ENCODE measurements around the gene C12orf75.
"Not testable (repeated sequence)": the region's sequence is repeated elsewhere in the genome, so short reads cannot be mapped to it uniquely, and the experiment has no call there.

The C12orf75 gene

DNA sequence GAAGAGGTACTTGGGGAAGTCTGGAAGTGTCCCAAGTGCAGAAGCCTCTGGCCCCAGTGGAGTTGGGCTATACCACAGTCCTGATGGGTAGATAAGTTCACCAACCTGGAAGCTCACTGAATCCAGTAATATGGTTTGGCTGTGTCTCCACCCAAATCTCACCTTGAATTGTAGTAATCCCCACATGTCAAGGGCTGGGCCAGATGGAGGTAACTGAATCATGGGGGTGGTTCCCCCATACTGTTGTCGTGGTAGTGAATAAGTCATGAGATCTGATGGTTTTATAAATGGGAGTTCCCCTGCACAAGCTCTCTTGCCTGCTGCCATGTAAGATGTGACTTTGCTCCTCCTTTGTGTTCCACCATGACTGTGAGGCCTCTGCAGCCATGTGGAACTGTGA is 11.1 kb downstream of the C12orf75 start:
- not testable (repeated sequence) for H3K9me3 ChIP-seq (ENCODE audit: low read length); H3K27me3 ChIP-seq (ENCODE audit: control insufficient read depth in 1 of 2, insufficient read depth in 2 of 2, low read length in 2 of 2); H3K4me1 ChIP-seq (ENCODE audit: insufficient read depth, low read length); H3K27ac ChIP-seq (ENCODE audit: low read depth, low read length); H3K36me3 ChIP-seq (ENCODE audit: insufficient read depth, low read length); H3K4me3 ChIP-seq (ENCODE audit: low read depth in 1 of 2, low read length in 2 of 2); H3K9ac ChIP-seq (ENCODE audit: low read length)

DNA sequence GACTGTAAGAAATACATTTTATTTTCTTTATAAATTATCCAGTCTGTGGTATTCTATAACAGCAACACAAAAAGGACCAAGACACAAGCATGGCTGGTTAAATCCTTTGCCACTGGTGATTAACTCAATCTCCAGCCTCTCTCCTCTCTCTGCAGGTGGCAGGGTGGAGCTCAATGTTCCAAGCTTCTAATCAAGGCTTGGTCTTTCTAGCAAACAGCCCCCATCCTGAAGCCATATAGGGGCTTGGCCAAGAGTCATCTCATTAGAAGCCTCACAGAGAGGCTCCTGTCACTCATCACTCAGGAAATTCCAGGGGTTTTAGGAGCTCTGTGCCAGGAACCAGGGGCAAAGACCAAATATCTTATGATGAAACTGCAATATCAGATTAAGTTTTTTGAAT is 12.0 kb downstream of the C12orf75 start:
- H3K27me3 ChIP-seq (ENCODE audit: control insufficient read depth in 1 of 2, insufficient read depth in 2 of 2, low read length in 2 of 2), result no peaks in the 10 kb centered on the region
- H3K9me3 ChIP-seq (ENCODE audit: low read length), result peaks cover 5% of the 10 kb centered on the region
- no peaks in the 10 kb centered on the region for H3K36me3 ChIP-seq (ENCODE audit: insufficient read depth, low read length)
- H3K9ac ChIP-seq (ENCODE audit: low read length), result no peak overlapping the region
- no peak overlapping the region for H3K27ac ChIP-seq (ENCODE audit: low read depth, low read length)
- H3K4me3 ChIP-seq (ENCODE audit: low read depth in 1 of 2, low read length in 2 of 2), result no peak overlapping the region
- H3K4me1 ChIP-seq (ENCODE audit: insufficient read depth, low read length), result no peaks in the 10 kb centered on the region

DNA sequence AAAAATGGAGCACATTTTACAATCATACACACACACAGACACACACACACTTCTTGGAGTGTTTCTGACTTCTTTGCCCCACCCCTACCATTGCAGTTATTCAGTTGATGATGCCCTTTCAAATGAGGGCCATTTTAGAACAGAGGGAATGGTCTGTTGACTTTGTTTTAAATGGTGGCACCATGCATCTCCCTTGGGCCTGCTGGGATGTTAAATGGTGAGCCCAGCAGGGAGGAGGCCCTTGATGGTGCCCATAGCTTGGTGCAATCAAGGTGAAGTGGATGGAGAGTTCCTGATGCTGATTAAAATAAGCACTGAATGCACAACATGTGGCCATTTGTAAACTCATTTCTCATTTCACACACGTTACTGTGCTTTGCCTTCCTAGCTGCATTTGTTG is 13.3 kb downstream of the C12orf75 start:
- H3K27me3 ChIP-seq (ENCODE audit: control insufficient read depth in 1 of 2, insufficient read depth in 2 of 2, low read length in 2 of 2), result no peaks in the 10 kb centered on the region
- no peak overlapping the region for H3K4me3 ChIP-seq (ENCODE audit: low read depth in 1 of 2, low read length in 2 of 2)
- no peak overlapping the region for H3K9ac ChIP-seq (ENCODE audit: low read length)
- H3K27ac ChIP-seq (ENCODE audit: low read depth, low read length), result no peak overlapping the region
- peaks cover 5% of the 10 kb centered on the region for H3K9me3 ChIP-seq (ENCODE audit: low read length)
- no peaks in the 10 kb centered on the region for H3K4me1 ChIP-seq (ENCODE audit: insufficient read depth, low read length)
- H3K36me3 ChIP-seq (ENCODE audit: insufficient read depth, low read length), result no peaks in the 10 kb centered on the region

DNA sequence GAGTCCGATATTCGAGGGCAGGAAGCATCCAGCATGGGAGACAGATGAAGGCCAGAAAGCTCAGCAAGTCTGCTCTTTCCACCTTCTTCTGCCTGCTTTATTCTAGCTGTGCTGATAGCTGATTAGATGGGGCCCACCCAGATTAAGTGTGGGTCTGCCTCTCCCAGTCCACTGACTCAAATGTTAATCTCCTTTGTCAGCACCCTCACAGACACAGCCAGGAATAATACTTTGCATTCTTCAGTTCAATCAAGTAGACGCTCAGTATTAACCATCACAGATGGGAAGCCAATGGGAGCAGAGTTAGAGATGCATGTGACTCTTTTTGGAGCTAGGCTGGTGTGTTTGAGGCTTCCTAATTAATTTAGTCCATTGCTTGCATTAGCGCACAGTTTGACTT is 17.0 kb downstream of the C12orf75 start:
- Histone ChIP-seq H3K36me3 (ENCODE audit: insufficient read depth, low read length) (no peaks in the 10 kb centered on the region), H3K4me3 (ENCODE audit: low read depth in 1 of 2, low read length in 2 of 2) (no peak overlapping the region), H3K27ac (ENCODE audit: low read depth, low read length) (no peak overlapping the region), H3K27me3 (ENCODE audit: control insufficient read depth in 1 of 2, insufficient read depth in 2 of 2, low read length in 2 of 2) (no peaks in the 10 kb centered on the region), H3K9ac (ENCODE audit: low read length) (no peak overlapping the region), H3K9me3 (ENCODE audit: low read length) (no peaks in the 10 kb centered on the region), H3K4me1 (ENCODE audit: insufficient read depth, low read length) (no peaks in the 10 kb centered on the region)

DNA sequence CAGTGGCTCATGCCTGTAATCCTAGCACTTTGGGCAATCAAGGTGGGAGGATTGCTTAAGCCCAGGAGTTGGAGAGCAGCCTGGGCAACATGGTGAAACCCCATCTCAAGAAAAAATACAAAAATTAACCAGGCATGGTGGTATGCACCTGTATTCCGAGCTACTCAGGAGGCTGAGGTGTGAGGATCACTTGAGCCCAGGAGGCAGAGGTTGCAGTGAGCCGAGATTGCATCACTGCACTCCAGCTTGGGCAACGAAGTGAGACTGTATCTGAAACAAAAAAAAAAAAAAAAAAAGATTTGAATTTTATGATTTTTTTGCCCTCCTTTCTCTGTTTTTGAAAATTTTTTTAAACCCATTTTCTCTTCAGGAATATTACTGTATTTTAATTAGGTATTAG is 17.7 kb downstream of the C12orf75 start:
- Histone ChIP-seq H3K4me3 (ENCODE audit: low read depth in 1 of 2, low read length in 2 of 2) (no peak overlapping the region), H3K36me3 (ENCODE audit: insufficient read depth, low read length) (no peaks in the 10 kb centered on the region), H3K27me3 (ENCODE audit: control insufficient read depth in 1 of 2, insufficient read depth in 2 of 2, low read length in 2 of 2) (no peaks in the 10 kb centered on the region), H3K4me1 (ENCODE audit: insufficient read depth, low read length) (no peaks in the 10 kb centered on the region), H3K9me3 (ENCODE audit: low read length) (no peaks in the 10 kb centered on the region), H3K27ac (ENCODE audit: low read depth, low read length) (no peak overlapping the region), H3K9ac (ENCODE audit: low read length) (no peak overlapping the region)

DNA sequence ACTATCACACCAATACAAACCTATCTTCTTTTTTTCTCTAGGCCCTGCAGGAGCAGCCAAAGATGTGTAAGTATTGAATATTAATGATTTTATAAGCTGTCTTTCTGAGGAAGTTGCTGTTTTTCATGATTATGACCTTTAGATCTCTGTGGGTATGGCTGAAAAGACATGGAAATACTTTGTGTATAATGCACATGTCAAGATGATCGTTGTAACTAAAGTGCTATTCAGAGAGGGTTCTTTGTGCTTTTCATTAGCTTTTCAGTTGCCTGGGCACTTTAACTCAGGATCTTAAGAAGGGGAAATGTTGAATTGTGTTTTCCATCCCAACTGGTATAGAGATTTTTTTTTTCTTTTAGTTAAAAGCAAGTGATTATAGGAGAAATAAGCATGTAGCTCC is 18.1 kb downstream of the C12orf75 start:
- Histone ChIP-seq H3K4me3 (ENCODE audit: low read depth in 1 of 2, low read length in 2 of 2) (no peak overlapping the region), H3K27ac (ENCODE audit: low read depth, low read length) (no peak overlapping the region), H3K4me1 (ENCODE audit: insufficient read depth, low read length) (no peaks in the 10 kb centered on the region), H3K9ac (ENCODE audit: low read length) (no peak overlapping the region), H3K27me3 (ENCODE audit: control insufficient read depth in 1 of 2, insufficient read depth in 2 of 2, low read length in 2 of 2) (no peaks in the 10 kb centered on the region), H3K9me3 (ENCODE audit: low read length) (no peaks in the 10 kb centered on the region), H3K36me3 (ENCODE audit: insufficient read depth, low read length) (no peaks in the 10 kb centered on the region)

DNA sequence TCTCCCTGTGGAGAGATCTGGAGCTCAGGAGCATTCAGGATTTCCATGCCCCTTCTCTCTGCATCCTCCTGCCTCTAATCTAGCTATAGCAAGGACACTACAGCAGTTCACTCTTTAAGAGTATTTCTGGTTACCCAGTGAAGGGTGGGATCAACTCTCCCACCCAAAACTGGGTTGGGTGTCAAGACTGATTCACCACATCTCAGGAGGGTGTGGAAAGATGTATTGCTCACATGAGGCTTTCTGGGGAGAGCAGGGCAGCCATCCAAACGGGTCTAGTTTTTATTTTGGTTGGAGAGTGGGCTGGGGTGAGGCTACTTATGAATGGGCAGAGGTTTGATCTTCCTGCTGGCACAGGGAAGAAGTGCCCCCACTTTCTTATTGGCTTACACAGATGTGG is 18.6 kb downstream of the C12orf75 start:
- H3K36me3 ChIP-seq (ENCODE audit: insufficient read depth, low read length), result no peaks in the 10 kb centered on the region
- no peak overlapping the region for H3K9ac ChIP-seq (ENCODE audit: low read length)
- no peaks in the 10 kb centered on the region for H3K9me3 ChIP-seq (ENCODE audit: low read length)
- no peak overlapping the region for H3K27ac ChIP-seq (ENCODE audit: low read depth, low read length)
- H3K4me3 ChIP-seq (ENCODE audit: low read depth in 1 of 2, low read length in 2 of 2), result no peak overlapping the region
- H3K4me1 ChIP-seq (ENCODE audit: insufficient read depth, low read length), result no peaks in the 10 kb centered on the region
- no peaks in the 10 kb centered on the region for H3K27me3 ChIP-seq (ENCODE audit: control insufficient read depth in 1 of 2, insufficient read depth in 2 of 2, low read length in 2 of 2)

DNA sequence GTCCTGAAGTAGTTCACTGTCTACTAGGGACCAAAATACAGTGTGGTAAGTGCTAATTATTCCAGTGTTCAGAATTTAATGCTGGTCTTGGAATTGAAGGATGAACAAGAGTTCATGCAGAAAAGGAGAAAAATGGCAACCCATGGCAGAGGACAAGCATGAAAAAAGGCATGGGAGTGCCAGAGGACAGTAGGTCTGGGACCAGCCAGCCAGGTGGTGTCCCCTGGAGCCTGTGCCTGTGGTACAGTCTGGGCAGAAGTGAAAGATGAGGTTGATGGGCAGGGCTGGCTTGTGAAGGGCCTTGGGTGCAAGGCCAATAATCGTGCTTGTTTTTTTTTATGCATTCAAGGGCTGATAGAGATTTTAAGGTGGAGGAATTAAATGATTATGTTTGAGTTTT is 21.0 kb downstream of the C12orf75 start:
- Histone ChIP-seq H3K27me3 (ENCODE audit: control insufficient read depth in 1 of 2, insufficient read depth in 2 of 2, low read length in 2 of 2) (no peaks in the 10 kb centered on the region), H3K36me3 (ENCODE audit: insufficient read depth, low read length) (no peaks in the 10 kb centered on the region), H3K4me3 (ENCODE audit: low read depth in 1 of 2, low read length in 2 of 2) (no peak overlapping the region), H3K9me3 (ENCODE audit: low read length) (no peaks in the 10 kb centered on the region), H3K27ac (ENCODE audit: low read depth, low read length) (no peak overlapping the region), H3K9ac (ENCODE audit: low read length) (no peak overlapping the region), H3K4me1 (ENCODE audit: insufficient read depth, low read length) (no peaks in the 10 kb centered on the region)

DNA sequence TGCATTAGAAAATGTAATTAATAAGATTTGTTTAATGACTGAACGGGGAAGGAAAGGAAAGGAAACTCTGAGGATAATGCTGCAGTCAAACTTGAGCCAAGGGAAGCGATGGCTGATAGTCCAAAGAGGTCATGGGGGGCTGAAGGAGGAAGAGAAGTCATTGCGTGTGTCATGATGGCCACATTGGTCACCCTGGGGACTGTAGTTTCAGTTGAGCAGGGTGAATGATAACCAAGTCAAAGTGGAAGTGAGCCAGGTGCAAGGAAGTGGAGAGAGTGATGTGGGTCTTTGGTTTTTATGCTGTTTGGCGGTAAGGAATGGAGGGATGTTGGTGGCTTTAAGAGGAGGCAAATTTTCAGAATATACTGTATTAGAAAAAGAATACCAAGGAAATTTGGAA is 21.6 kb downstream of the C12orf75 start:
- no peaks in the 10 kb centered on the region for H3K36me3 ChIP-seq (ENCODE audit: insufficient read depth, low read length)
- no peak overlapping the region for H3K4me3 ChIP-seq (ENCODE audit: low read depth in 1 of 2, low read length in 2 of 2)
- no peaks in the 10 kb centered on the region for H3K9me3 ChIP-seq (ENCODE audit: low read length)
- H3K27ac ChIP-seq (ENCODE audit: low read depth, low read length), result no peak overlapping the region
- H3K27me3 ChIP-seq (ENCODE audit: control insufficient read depth in 1 of 2, insufficient read depth in 2 of 2, low read length in 2 of 2), result no peaks in the 10 kb centered on the region
- no peak overlapping the region for H3K9ac ChIP-seq (ENCODE audit: low read length)
- H3K4me1 ChIP-seq (ENCODE audit: insufficient read depth, low read length), result no peaks in the 10 kb centered on the region

DNA sequence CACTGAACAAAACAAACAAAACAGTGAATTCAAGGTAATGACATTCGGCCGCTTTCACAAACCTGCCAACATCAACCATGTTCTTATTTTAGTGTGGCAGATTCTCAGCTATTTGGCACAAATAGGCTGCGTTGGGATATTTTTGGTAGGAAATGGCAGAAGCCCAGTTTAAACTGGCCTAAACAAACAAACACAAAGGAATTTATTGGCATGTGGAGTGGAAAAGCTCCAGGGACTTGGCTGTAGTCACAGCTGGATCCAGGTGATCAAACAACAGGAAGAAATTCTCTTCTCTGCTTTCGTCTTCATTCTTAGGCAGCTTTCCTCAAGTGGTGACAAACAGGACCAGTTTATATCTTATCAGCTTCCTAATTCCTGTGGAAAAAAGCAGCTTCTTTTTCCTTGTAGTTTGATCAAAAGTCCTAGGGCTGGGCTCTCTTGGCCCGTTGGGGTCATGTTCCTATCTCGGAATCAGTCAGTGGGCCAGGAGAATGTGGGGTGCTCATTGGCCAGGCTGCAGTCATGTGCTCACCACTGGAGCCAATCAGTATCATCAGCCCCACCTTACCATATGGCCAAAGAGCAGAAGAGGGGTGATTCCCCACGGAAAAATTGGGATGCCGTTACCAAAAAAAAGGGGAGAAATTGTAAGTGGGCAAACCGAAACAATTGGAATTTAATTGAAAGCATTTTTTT is 22.6 kb downstream of the C12orf75 start:
- Histone ChIP-seq H3K27ac (ENCODE audit: low read depth, low read length) (no peak overlapping the region), H3K4me1 (ENCODE audit: insufficient read depth, low read length) (no peaks in the 10 kb centered on the region), H3K36me3 (ENCODE audit: insufficient read depth, low read length) (no peaks in the 10 kb centered on the region), H3K9ac (ENCODE audit: low read length) (no peak overlapping the region), H3K9me3 (ENCODE audit: low read length) (no peaks in the 10 kb centered on the region), H3K27me3 (ENCODE audit: control insufficient read depth in 1 of 2, insufficient read depth in 2 of 2, low read length in 2 of 2) (no peaks in the 10 kb centered on the region), H3K4me3 (ENCODE audit: low read depth in 1 of 2, low read length in 2 of 2) (no peak overlapping the region)

DNA sequence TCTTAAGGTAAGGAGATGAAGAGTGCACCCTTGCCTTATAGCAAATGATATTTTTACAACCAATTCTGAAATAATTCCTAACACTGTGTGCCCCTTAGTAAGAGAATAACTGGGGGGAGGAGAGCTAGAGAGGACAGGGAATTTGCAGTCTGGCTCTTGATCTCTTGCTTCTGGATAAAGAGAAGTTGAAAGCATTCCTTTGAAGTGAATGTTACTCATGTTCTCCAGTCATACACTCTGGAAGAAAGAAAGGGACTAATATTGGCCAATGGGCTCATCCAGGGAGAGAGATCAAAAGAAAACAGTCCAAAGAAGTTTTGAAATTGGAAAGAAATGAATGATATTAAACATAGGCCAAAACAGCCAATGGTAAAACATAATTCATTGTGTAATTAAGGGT is 25.3 kb downstream of the C12orf75 start:
- Histone ChIP-seq H3K9me3 (ENCODE audit: low read length) (no peaks in the 10 kb centered on the region), H3K4me3 (ENCODE audit: low read depth in 1 of 2, low read length in 2 of 2) (no peak overlapping the region), H3K27me3 (ENCODE audit: control insufficient read depth in 1 of 2, insufficient read depth in 2 of 2, low read length in 2 of 2) (no peaks in the 10 kb centered on the region), H3K27ac (ENCODE audit: low read depth, low read length) (no peak overlapping the region), H3K4me1 (ENCODE audit: insufficient read depth, low read length) (no peaks in the 10 kb centered on the region), H3K9ac (ENCODE audit: low read length) (no peak overlapping the region), H3K36me3 (ENCODE audit: insufficient read depth, low read length) (no peaks in the 10 kb centered on the region)

DNA sequence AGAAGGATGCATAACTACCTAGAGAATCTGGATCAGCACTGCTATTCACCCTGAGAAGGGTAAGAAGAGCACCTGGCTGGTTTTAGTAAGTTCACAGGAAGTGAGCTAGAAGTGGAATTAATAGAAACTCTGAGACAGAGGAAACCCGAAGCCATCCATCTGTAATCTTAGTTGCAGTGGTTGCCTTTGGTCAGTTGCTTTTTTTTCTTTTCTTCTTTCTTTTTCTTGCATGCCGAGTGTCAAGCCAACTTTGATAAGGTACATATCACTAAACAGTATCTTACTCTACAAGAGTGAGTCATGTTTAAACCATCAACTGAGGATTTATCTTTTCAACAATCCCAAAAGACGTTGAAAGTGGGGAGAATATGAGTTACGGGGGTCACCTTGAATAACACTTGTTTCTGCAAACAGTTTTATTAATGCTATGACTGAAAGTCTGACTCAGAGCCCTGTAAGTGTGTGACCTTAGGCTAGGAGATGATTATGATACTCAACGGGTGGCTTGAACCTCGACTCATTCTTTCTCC is 26.7 kb downstream of the C12orf75 start:
- H3K4me1 ChIP-seq (ENCODE audit: insufficient read depth, low read length), result no peaks in the 10 kb centered on the region
- no peak overlapping the region for H3K4me3 ChIP-seq (ENCODE audit: low read depth in 1 of 2, low read length in 2 of 2)
- no peak overlapping the region for H3K27ac ChIP-seq (ENCODE audit: low read depth, low read length)
- no peaks in the 10 kb centered on the region for H3K36me3 ChIP-seq (ENCODE audit: insufficient read depth, low read length)
- H3K27me3 ChIP-seq (ENCODE audit: control insufficient read depth in 1 of 2, insufficient read depth in 2 of 2, low read length in 2 of 2), result no peaks in the 10 kb centered on the region
- H3K9me3 ChIP-seq (ENCODE audit: low read length), result no peaks in the 10 kb centered on the region
- H3K9ac ChIP-seq (ENCODE audit: low read length), result no peak overlapping the region

Data from muscle layer of colon (tissue), 2 donors.